OCI-LY1 (cell line): Measurements from ENCODE around the gene GALNTL6.

Experiments
- H2AFZ ChIP-seq: fragments of 200-600 bp; sonication (generic), shearing (Covaris generic); 2 replicates; pipeline ENCODE4 v1.6.0; 2014; ENCODE audit warnings: antibody characterized with exemption, mild to moderate bottlenecking, low read length
- H3F3A ChIP-seq: fragments of 200-600 bp; sonication (generic), shearing (Covaris generic); 2 replicates; pipeline ENCODE4 v1.6.0; 2014; ENCODE audit warnings: mild to moderate bottlenecking, antibody characterized with exemption, low read length, moderate library complexity; ENCODE audit not compliant: insufficient read depth
- H3K27ac ChIP-seq: fragments of 200-600 bp; sonication (generic); 2 replicates; pipeline ENCODE4 v1.5.1; 2014; ENCODE audit warnings: low read length, mixed run types, mild to moderate bottlenecking, low read depth; ENCODE audit not compliant: poor library complexity, severe bottlenecking
- H3K27me3 ChIP-seq: fragments of 200-600 bp; sonication (generic); 2 replicates; pipeline ENCODE4 v1.6.0; 2014; ENCODE audit warnings: antibody characterized with exemption, mild to moderate bottlenecking, low read length, moderate library complexity; ENCODE audit not compliant: insufficient read depth
- H3K36me3 ChIP-seq: fragments of 200-600 bp; sonication (generic); 2 replicates; pipeline ENCODE4 v1.6.1; 2014; ENCODE audit warnings: mild to moderate bottlenecking, antibody characterized with exemption, low read length, moderate library complexity, mixed read lengths; ENCODE audit not compliant: insufficient read depth
- H3K4me1 ChIP-seq: fragments of 200-600 bp; sonication (generic); 2 replicates; pipeline ENCODE4 v1.5.1; 2014; ENCODE audit warnings: mild to moderate bottlenecking, low read length, moderate library complexity; ENCODE audit not compliant: insufficient read depth, severe bottlenecking
- H3K4me2 ChIP-seq: fragments of 200-600 bp; sonication (generic), shearing (Covaris generic); 2 replicates; pipeline ENCODE4 v1.6.1; 2014; ENCODE audit warnings: low read length
- H3K4me3 ChIP-seq: fragments of 200-600 bp; sonication (generic); 2 replicates; pipeline ENCODE4 v1.5.1; 2014; ENCODE audit warnings: low read length, low read depth, mild to moderate bottlenecking, mixed read lengths; ENCODE audit not compliant: poor library complexity, severe bottlenecking
- H3K79me2 ChIP-seq: fragments of 200-600 bp; shearing (Covaris generic); 2 replicates; pipeline ENCODE4 v1.6.1; 2016; ENCODE audit warnings: mixed run types, low read length, mixed read lengths; ENCODE audit not compliant: insufficient read depth
- H3K9ac ChIP-seq: fragments of 200-600 bp; sonication (generic), shearing (Covaris generic); 2 replicates; pipeline ENCODE4 v1.6.1; 2014; ENCODE audit warnings: mild to moderate bottlenecking, low read length, mixed read lengths
- H3K9me2 ChIP-seq: fragments of 200-600 bp; sonication (generic), shearing (Covaris generic); 2 replicates; pipeline ENCODE4 v1.6.1; 2014; ENCODE audit warnings: low read depth, mild to moderate bottlenecking, low read length, mixed read lengths
- H3K9me3 ChIP-seq: fragments of 200-600 bp; shearing (Covaris generic); 2 replicates; pipeline ENCODE4 v1.6.1; 2014; ENCODE audit warnings: low read length, mixed read lengths
- H4K20me1 ChIP-seq: fragments of 200-600 bp; sonication (generic), shearing (Covaris generic); 2 replicates; pipeline ENCODE4 v1.6.0; 2016; ENCODE audit warnings: mild to moderate bottlenecking, low read length; ENCODE audit not compliant: insufficient read depth
- EZH2 ChIP-seq: fragments of 200-600 bp; sonication (generic), shearing (Covaris generic); IDR thresholded peaks from 2 replicates; pipeline ENCODE4 v1.8.0; 2017; ENCODE audit warnings: borderline replicate concordance, mixed run types, mild to moderate bottlenecking, antibody characterized with exemption, low read length, moderate library complexity, mixed read lengths
- TF ChIP-seq, protein P1 (sequence below): fragments of 200-600 bp; sonication (generic), shearing (Covaris generic); IDR thresholded peaks from 2 replicates; pipeline ENCODE4 v1.5.1; 2017; ENCODE audit warnings: mild to moderate bottlenecking, antibody characterized with exemption, low read length, moderate library complexity, mixed read lengths

Gene GALNTL6

DNA sequence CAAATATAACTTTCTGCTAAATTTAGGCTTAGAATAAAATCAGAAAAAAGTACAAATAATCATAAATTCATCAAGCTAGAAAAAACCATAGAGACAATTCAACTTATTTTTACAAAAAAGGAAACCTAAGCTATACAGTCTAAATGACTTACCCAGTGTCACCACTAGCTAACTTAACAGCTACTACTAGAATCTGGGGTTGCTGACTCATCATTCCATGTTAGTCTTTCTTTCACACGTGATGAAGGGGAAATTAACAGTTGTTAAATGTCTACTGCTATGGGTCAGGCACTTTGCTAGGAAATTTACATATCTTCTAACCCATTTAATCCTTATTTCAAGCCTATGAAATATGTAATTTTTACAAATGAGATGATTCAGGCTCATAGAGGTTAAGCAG, 1006.1 kb downstream of the GALNTL6 start:
- H3F3A ChIP-seq: no peaks in the 10 kb centered on the region
- H3K9me2 ChIP-seq: no peaks in the 10 kb centered on the region
- no peaks in the 10 kb centered on the region for H3K4me1 ChIP-seq
- no peaks in the 10 kb centered on the region for H3K79me2 ChIP-seq
- no peaks in the 10 kb centered on the region for H4K20me1 ChIP-seq
- H3K9ac ChIP-seq: no peak overlapping the region
- H3K4me2 ChIP-seq: no peak overlapping the region
- no peak overlapping the region for H2AFZ ChIP-seq
- no peak overlapping the region for H3K27ac ChIP-seq
- H3K9me3 ChIP-seq: no peaks in the 10 kb centered on the region
- H3K4me3 ChIP-seq: no peak overlapping the region
- TF ChIP-seq, protein P1, sequence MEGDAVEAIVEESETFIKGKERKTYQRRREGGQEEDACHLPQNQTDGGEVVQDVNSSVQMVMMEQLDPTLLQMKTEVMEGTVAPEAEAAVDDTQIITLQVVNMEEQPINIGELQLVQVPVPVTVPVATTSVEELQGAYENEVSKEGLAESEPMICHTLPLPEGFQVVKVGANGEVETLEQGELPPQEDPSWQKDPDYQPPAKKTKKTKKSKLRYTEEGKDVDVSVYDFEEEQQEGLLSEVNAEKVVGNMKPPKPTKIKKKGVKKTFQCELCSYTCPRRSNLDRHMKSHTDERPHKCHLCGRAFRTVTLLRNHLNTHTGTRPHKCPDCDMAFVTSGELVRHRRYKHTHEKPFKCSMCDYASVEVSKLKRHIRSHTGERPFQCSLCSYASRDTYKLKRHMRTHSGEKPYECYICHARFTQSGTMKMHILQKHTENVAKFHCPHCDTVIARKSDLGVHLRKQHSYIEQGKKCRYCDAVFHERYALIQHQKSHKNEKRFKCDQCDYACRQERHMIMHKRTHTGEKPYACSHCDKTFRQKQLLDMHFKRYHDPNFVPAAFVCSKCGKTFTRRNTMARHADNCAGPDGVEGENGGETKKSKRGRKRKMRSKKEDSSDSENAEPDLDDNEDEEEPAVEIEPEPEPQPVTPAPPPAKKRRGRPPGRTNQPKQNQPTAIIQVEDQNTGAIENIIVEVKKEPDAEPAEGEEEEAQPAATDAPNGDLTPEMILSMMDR: no peak
- no peak for TF ChIP-seq EZH2
- no peaks in the 10 kb centered on the region for H3K36me3 ChIP-seq
- H3K27me3 ChIP-seq: no peaks in the 10 kb centered on the region

DNA sequence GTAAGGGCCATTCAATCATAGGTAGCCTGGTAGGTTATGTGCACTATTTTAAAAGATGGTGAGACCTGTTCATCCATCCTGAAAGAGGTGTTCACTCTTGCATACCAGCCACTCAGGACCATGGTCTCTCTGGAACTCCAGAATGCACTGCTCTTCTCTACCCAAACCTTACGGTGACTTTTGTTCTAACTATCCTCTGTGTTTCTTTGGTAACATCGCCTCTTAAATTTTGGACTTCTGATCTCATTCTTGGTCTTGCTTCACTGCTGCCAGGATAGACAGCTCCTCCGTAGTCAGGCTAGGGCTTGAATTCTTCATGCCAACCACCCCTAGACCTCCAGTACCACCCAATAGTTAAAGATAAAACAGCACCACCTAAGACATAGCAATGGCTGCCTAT, 1009.1 kb downstream of the GALNTL6 start:
- Histone ChIP-seq H2AFZ (no peak overlapping the region), H3K9me3 (no peaks in the 10 kb centered on the region), H3K9me2 (no peaks in the 10 kb centered on the region), H3K27ac (no peak overlapping the region), H3K27me3 (no peaks in the 10 kb centered on the region), H3K4me3 (no peak overlapping the region), H4K20me1 (no peaks in the 10 kb centered on the region), H3K4me1 (no peaks in the 10 kb centered on the region), H3F3A (no peaks in the 10 kb centered on the region), H3K36me3 (no peaks in the 10 kb centered on the region), H3K4me2 (no peak overlapping the region), H3K79me2 (no peaks in the 10 kb centered on the region), H3K9ac (no peak overlapping the region)
- TF ChIP-seq, protein P1: no peak
- TF ChIP-seq EZH2: no peak

DNA sequence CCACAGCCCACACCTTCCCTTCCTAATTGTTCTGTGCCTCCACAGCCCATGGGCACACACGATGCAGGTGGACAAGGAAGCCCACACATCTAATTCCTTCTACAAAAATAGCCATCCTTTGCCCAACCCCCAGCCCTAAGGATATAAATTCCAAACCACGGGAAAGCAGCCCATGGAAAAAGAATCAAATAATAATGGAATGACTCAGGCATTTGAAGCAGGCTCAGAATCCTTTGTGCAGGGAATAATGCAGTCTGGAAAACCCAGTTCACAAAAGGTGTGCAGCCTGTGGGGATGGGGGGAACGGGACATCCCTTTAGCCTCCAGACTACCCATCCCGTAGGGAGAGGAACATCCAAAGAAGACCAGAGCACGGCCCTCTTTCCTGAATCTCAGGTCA, 1013.1 kb downstream of the GALNTL6 start:
- no peaks in the 10 kb centered on the region for H3K27me3 ChIP-seq
- H3K27ac ChIP-seq: no peak overlapping the region
- no peak overlapping the region for H3K9ac ChIP-seq
- H3K9me3 ChIP-seq: no peaks in the 10 kb centered on the region
- no peaks in the 10 kb centered on the region for H3K36me3 ChIP-seq
- no peaks in the 10 kb centered on the region for H3K9me2 ChIP-seq
- H3K79me2 ChIP-seq: no peaks in the 10 kb centered on the region
- H3F3A ChIP-seq: no peaks in the 10 kb centered on the region
- H3K4me1 ChIP-seq: no peaks in the 10 kb centered on the region
- H3K4me3 ChIP-seq: no peak overlapping the region
- no peak for TF ChIP-seq EZH2
- TF ChIP-seq, protein P1: no peak
- H3K4me2 ChIP-seq: no peak overlapping the region
- H4K20me1 ChIP-seq: no peaks in the 10 kb centered on the region
- H2AFZ ChIP-seq: no peak overlapping the region
